Right ventricle myocardium superior (tissue), 1 donor: ENCODE measurements around the gene PORCN. TPM values are rescaled to one million over a fixed set of nuclear protein-coding genes. Genes with fewer than 3 reads are reported as not detected.

Experiments used
- total RNA-seq: library from RNA; stranded (reverse); fragmentation: NEBNext Ultra II Directional; extraction: Animal tissue kit (Norgen Biotek cat#: 25700); gene quantifications from one replicate; pipeline ENCODE4 v1.2.1, GENCODE V29; 2021
- donor health status: DM: no; HTN: yes; CAD: no; lungs with severe emphysema.

The PORCN gene
- total RNA-seq, 1 donor from 2014 or later, result 12.0 TPM

Other genes with a start within 250 kb of the PORCN start
- not detected for gene SSX3, start 152.3 kb upstream of the PORCN start, total RNA-seq
- gene SSX4, start 125.5 kb upstream of the PORCN start, total RNA-seq, result not detected
- not detected for gene SSX4B, start 97.0 kb upstream of the PORCN start, total RNA-seq
- 1.3 TPM for gene SLC38A5, start 38.7 kb upstream of the PORCN start, total RNA-seq
- gene FTSJ1, start 32.8 kb upstream of the PORCN start, total RNA-seq, result 14.3 TPM
- gene EBP, start 12.8 kb downstream of the PORCN start, total RNA-seq, result 47.2 TPM
- 13.9 TPM for gene TBC1D25, start 30.7 kb downstream of the PORCN start, total RNA-seq
- 103 TPM for gene RBM3, start 65.5 kb downstream of the PORCN start, total RNA-seq
- 173 TPM for gene WDR13, start 88.5 kb downstream of the PORCN start, total RNA-seq
- 4.0 TPM for gene WAS, start 174.8 kb downstream of the PORCN start, total RNA-seq
- gene SUV39H1, start 187.7 kb downstream of the PORCN start, total RNA-seq, result 2.3 TPM